ENCODE measurements around the gene RABGEF1.
"Not testable (repeated sequence)": the region's sequence is repeated elsewhere in the genome, so short reads cannot be mapped to it uniquely, and the experiment has no call there.

RABGEF1 gene

DNA sequence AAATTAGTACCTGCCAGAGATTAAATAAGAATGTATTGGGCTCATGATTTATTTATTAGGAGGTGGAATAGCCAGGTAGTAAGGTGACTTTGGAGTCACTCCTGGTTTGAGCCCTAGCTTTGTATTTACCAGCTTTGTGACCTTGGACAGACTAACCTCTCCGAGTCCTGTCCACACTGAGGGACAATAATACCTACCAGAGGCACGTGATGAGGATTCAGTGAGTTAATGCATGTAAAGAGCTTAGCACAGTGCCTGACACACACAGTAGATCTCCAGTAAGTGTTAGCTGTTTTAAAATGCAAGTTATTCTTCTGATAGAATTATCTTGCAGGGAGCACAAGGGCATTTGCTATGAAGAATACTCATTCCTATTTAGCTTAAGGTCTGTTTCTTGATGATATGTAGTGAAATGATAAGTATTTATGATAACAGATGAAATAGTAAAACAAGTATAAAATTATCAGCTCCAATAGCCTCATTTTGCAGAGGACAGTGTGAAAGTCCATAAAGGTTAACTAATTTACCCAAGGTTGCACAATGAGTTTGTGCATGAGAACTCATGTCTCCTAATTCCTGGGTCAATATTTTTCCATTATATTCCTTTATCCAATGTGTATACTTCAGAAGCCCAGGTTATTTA, 36.4 kb downstream of the RABGEF1 start:
- no peak overlapping the region for H3K4me3 ChIP-seq (ENCODE audit: low read length)
- no CpG with 5 or more reads among the region's 2 CpGs for WGBS (ENCODE audit: insufficient coverage, insufficient read length)
- no peaks in the 10 kb centered on the region for H3K27me3 ChIP-seq (ENCODE audit: control insufficient read depth, insufficient read depth, low read length)
- no peaks in the 10 kb centered on the region for H3K9me3 ChIP-seq (ENCODE audit: control insufficient read depth, insufficient read depth, low read length)
- no peak overlapping the region for H3K27ac ChIP-seq (ENCODE audit: low read length)
- H3K36me3 ChIP-seq (ENCODE audit: control insufficient read depth, insufficient read depth, low read length), result no peaks in the 10 kb centered on the region; the same call in 1 of the 2 replicates
- no peak for DNase-seq (ENCODE audit: low read depth, low spot score)
- no peaks in the 10 kb centered on the region for H3K4me1 ChIP-seq (ENCODE audit: control insufficient read depth, insufficient read depth, low read length)

DNA sequence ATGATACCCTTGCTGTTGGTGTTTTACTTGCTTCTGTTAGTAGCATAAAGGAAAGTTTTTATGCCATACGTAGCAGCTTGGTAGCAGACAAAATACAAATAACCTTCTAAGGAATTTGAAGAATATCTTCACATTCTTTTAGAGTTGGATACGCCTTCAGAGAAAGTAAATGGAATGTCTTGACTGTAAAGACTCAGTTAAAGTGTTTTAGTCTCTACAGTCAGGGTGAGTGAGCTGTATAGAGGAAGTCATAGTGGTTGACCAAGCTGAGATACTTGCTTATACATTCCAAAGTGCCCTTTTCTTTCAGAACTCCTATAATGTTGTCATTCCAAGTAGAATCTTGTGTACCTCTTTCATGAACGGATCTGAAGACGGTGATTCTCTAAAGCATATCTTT, 37.7 kb downstream of the RABGEF1 start:
- Histone ChIP-seq H3K4me3 (ENCODE audit: low read length) (no peak overlapping the region), H3K27me3 (ENCODE audit: control insufficient read depth, insufficient read depth, low read length) (no peaks in the 10 kb centered on the region), H3K27ac (ENCODE audit: low read length) (no peak overlapping the region), H3K4me1 (ENCODE audit: control insufficient read depth, insufficient read depth, low read length) (no peaks in the 10 kb centered on the region), H3K9me3 (ENCODE audit: control insufficient read depth, insufficient read depth, low read length) (no peaks in the 10 kb centered on the region), H3K36me3 (ENCODE audit: control insufficient read depth, insufficient read depth, low read length) (no peaks in the 10 kb centered on the region; the same call in 1 of the 2 replicates)
- WGBS (ENCODE audit: insufficient coverage, insufficient read length), result no CpG with 5 or more reads among the region's 4 CpGs
- no peak for DNase-seq (ENCODE audit: low read depth, low spot score)

DNA sequence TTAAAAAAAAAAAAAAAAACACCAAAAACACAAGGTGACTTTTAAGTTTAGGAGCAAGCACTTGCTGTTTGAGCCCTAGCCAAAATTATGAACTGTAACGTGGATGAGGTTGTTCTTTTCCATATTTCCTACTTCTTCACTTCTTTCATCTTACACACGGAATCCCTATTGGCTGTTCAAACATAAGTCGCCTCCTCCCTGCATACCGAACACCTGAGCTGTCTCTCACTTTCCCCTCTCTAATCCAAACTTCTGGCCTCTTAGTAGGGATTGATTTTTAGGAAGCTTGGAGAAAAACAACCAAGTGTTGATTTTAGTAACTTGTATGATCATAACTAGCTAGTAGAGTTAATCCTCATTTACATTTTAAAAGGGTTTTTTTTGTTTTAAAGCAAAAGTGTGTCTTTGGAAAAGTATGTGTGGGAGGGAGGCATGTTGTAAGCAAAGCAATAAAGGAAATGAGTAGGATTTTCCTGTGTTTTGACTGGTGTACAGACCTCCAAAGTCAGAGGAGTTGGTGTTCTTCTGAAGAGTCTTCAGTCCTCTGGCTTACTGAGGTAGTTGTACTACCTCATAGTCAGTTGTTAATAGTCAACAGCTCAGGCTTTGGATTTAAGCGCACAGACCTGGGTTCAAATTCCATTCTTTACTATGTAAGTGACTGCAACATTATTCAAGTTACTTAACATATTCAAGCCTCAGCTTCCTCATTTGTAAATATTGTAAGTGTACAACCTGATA, 39.3 kb downstream of the RABGEF1 start:
- Histone ChIP-seq H3K27ac (ENCODE audit: low read length) (no peak overlapping the region), H3K36me3 (ENCODE audit: control insufficient read depth, insufficient read depth, low read length) (no peaks in the 10 kb centered on the region; the same call in 1 of the 2 replicates), H3K9me3 (ENCODE audit: control insufficient read depth, insufficient read depth, low read length) (no peaks in the 10 kb centered on the region), H3K4me3 (ENCODE audit: low read length) (no peak overlapping the region), H3K4me1 (ENCODE audit: control insufficient read depth, insufficient read depth, low read length) (no peaks in the 10 kb centered on the region), H3K27me3 (ENCODE audit: control insufficient read depth, insufficient read depth, low read length) (no peaks in the 10 kb centered on the region)
- DNase-seq (ENCODE audit: low read depth, low spot score), result no peak
- no CpG with 5 or more reads among the region's 5 CpGs for WGBS (ENCODE audit: insufficient coverage, insufficient read length)

DNA sequence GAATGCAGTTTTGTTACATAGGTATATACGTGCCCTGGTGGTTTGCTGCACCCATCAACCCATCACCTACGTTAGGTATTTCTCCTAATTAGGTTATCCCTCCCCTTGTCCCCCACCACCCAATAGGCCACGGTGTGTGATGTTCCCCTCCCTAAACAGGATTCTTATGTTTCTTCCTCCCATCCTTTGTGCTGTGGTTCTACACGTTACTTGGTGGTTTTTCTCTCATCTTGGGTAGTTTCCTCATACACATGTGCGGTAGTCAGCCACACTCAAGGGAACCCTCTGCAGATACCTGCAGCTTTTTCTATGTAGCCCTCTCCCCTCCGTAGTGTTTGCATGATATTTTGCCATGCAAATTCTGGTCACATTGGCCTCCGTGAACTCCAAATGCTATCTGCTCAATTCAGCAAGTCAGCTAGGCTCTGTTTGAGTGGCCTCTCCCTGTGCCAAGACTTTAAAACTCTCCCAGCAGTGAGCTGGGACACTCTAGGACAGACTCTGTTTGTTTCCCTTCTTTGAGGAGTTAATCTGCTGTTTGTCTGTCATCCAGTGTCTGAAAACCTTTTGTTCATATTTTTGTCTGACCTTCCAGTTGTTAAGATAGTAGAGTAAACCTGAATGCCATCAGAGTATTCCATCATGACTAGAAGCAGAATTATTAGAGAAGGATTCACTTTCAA, 41.0 kb downstream of the RABGEF1 start:
- Histone ChIP-seq H3K27ac (ENCODE audit: low read length) (no peak overlapping the region), H3K9me3 (ENCODE audit: control insufficient read depth, insufficient read depth, low read length) (no peaks in the 10 kb centered on the region), H3K36me3 (ENCODE audit: control insufficient read depth, insufficient read depth, low read length) (no peaks in the 10 kb centered on the region; the same call in 1 of the 2 replicates), H3K27me3 (ENCODE audit: control insufficient read depth, insufficient read depth, low read length) (no peaks in the 10 kb centered on the region), H3K4me3 (ENCODE audit: low read length) (no peak overlapping the region), H3K4me1 (ENCODE audit: control insufficient read depth, insufficient read depth, low read length) (no peaks in the 10 kb centered on the region)
- WGBS (ENCODE audit: insufficient coverage, insufficient read length), result no CpG with 5 or more reads among the region's 7 CpGs
- no peak for DNase-seq (ENCODE audit: low read depth, low spot score)

DNA sequence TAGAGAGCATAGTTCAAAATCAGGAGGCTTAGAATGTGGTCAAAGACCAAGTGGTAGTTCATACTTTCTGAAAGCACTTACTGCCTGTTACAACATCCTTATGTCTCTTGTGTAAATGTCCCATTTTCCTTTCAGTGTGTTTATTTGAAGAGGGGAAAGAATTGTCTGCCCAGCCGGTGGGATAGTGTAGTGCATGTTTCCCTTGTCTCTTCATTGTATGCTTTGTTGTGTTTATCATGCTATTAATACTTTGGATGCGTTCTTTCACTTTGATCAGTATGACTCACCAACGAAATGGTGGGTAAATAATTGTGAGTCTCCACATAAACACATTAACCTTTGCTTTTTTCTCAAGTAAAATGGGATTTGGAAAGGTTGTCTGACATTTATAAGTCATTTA, 42.3 kb downstream of the RABGEF1 start:
- not testable (repeated sequence) for H3K27me3 ChIP-seq (ENCODE audit: control insufficient read depth, insufficient read depth, low read length); H3K4me1 ChIP-seq (ENCODE audit: control insufficient read depth, insufficient read depth, low read length); H3K36me3 ChIP-seq (ENCODE audit: control insufficient read depth, insufficient read depth, low read length)

DNA sequence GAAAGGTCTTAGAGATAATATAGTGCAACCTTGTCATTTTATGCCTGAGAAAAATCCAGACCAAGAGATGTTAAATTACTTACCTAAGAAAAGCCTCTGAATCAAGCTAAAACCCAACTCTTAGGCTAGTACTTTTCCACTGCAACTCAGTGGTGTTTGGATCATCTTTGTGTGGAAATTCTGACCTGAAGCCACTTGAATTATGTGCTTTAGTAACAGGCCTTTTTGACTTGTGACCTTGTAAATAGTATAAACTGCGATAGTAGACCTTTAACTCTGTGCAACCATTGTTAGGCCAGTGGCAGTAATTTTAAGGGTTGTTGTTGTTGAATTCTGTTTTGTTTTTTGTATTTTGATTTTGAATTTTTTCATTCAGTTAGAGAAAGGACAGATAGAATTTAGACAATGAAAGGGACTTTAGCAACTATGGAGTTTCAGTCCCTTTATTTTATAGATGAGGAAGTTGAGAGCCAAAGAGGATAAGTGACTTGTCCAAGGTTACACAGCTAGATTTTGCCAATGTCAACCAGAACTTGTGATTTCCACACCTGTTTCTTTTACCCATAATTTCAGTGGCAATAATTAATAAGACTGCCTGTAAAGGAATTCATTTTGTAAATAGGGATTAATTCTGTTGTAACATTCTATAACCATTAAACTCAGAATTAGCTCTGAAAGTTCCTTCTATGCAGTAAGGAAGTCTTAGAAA, 43.5 kb downstream of the RABGEF1 start:
- not testable (repeated sequence) for H3K9me3 ChIP-seq (ENCODE audit: control insufficient read depth, insufficient read depth, low read length); H3K4me3 ChIP-seq (ENCODE audit: low read length); H3K27me3 ChIP-seq (ENCODE audit: control insufficient read depth, insufficient read depth, low read length); DNase-seq (ENCODE audit: low read depth, low spot score); H3K27ac ChIP-seq (ENCODE audit: low read length); H3K4me1 ChIP-seq (ENCODE audit: control insufficient read depth, insufficient read depth, low read length); H3K36me3 ChIP-seq (ENCODE audit: control insufficient read depth, insufficient read depth, low read length)
- no CpG with 5 or more reads among the region's 1 CpG for WGBS (ENCODE audit: insufficient coverage, insufficient read length)

More for the DNA sequence above, 42.3 kb downstream of the RABGEF1 start:
- H3K27ac ChIP-seq (ENCODE audit: low read length); H3K4me3 ChIP-seq (ENCODE audit: low read length); H3K9me3 ChIP-seq (ENCODE audit: control insufficient read depth, insufficient read depth, low read length); DNase-seq (ENCODE audit: low read depth, low spot score): not testable (repeated sequence)
- WGBS (ENCODE audit: insufficient coverage, insufficient read length), result no CpG with 5 or more reads among the region's 3 CpGs

DNA sequence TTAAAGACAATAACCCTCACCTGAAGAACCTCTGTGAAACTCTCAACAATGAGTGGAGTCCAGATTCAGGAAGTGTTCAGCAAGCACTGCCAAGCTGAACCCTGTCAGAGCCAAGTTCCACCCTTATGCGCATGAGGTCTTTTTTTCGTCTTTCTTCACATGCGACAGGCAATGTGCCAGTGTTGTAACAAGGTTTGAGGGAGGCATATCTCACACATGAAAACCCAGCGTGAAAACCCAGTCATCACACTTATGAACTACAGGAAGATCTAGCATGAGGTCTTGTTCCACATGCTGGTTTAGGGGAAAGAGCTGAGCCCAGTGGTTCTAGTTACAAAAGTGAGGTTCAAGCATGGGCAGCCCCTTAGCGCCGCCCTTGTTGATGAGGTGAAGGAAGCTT, 49.7 kb downstream of the RABGEF1 start:
- Histone ChIP-seq H3K9me3 (ENCODE audit: control insufficient read depth, insufficient read depth, low read length) (no peaks in the 10 kb centered on the region), H3K4me1 (ENCODE audit: control insufficient read depth, insufficient read depth, low read length) (no peaks in the 10 kb centered on the region; the same call in 1 of the 2 replicates), H3K27me3 (ENCODE audit: control insufficient read depth, insufficient read depth, low read length) (no peaks in the 10 kb centered on the region), H3K4me3 (ENCODE audit: low read length) (no peak overlapping the region), H3K27ac (ENCODE audit: low read length) (no peak overlapping the region), H3K36me3 (ENCODE audit: control insufficient read depth, insufficient read depth, low read length) (peaks cover 3% of the 10 kb centered on the region; the same call in 1 of the 2 replicates)
- WGBS (ENCODE audit: insufficient coverage, insufficient read length), result no CpG with 5 or more reads among the region's 6 CpGs
- DNase-seq (ENCODE audit: low read depth, low spot score), result no peak

DNA sequence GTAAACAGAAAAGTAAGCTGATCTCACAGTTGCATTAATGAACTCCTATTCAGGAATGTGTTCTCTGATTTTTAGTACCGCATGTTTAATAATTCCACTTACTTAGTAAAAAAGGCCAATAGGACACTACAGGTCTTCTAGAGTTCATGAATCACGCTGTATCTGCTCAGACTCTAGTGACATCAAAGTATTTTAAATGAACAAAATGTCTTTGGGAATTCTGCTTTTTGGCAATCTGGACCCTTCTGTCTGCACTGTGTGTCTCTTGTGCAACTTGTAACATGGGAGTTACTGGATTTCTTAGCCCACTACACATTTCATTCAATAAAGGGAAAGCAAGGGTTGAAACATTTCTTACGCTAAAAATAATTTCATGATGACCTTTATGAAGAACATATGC, 50.2 kb downstream of the RABGEF1 start:
- H3K27me3 ChIP-seq (ENCODE audit: control insufficient read depth, insufficient read depth, low read length), result no peaks in the 10 kb centered on the region
- peaks cover 8% of the 10 kb centered on the region; the same call in 1 of the 2 replicates for H3K36me3 ChIP-seq (ENCODE audit: control insufficient read depth, insufficient read depth, low read length)
- no peaks in the 10 kb centered on the region; the same call in 1 of the 2 replicates for H3K4me1 ChIP-seq (ENCODE audit: control insufficient read depth, insufficient read depth, low read length)
- no peak for DNase-seq (ENCODE audit: low read depth, low spot score)
- no peak overlapping the region for H3K27ac ChIP-seq (ENCODE audit: low read length)
- no CpG with 5 or more reads among the region's 3 CpGs for WGBS (ENCODE audit: insufficient coverage, insufficient read length)
- H3K4me3 ChIP-seq (ENCODE audit: low read length), result no peak overlapping the region
- no peaks in the 10 kb centered on the region for H3K9me3 ChIP-seq (ENCODE audit: control insufficient read depth, insufficient read depth, low read length)

DNA sequence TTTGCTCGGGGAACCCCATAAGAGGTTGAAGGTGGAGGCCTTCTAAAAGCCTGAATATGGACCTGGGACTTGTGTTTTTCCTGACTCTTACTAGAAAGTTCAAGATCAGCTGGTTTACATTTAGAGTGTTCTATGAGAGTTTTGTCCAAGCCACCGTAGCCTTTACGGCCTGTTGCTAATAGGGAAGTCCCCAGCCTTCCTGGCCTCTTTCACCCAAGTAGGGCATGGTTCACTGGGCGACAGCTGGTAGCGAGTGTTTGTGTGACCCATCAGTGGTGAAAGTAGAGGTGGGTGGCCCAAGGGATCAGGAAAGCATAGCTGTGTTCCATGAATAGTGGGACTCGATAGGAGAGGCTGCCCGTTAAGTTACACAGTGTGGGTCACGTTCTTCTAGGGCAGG, 60.1 kb downstream of the RABGEF1 start:
- H3K9me3 ChIP-seq (ENCODE audit: control insufficient read depth, insufficient read depth, low read length), result no peaks in the 10 kb centered on the region
- no peak for DNase-seq (ENCODE audit: low read depth, low spot score)
- no peaks in the 10 kb centered on the region for H3K27me3 ChIP-seq (ENCODE audit: control insufficient read depth, insufficient read depth, low read length)
- H3K4me3 ChIP-seq (ENCODE audit: low read length), result no peak overlapping the region
- WGBS (ENCODE audit: insufficient coverage, insufficient read length), result no CpG with 5 or more reads among the region's 8 CpGs
- H3K4me1 ChIP-seq (ENCODE audit: control insufficient read depth, insufficient read depth, low read length), result no peaks in the 10 kb centered on the region
- H3K27ac ChIP-seq (ENCODE audit: low read length), result no peak overlapping the region
- H3K36me3 ChIP-seq (ENCODE audit: control insufficient read depth, insufficient read depth, low read length), result peaks cover 10% of the 10 kb centered on the region; the same call in 1 of the 2 replicates

DNA sequence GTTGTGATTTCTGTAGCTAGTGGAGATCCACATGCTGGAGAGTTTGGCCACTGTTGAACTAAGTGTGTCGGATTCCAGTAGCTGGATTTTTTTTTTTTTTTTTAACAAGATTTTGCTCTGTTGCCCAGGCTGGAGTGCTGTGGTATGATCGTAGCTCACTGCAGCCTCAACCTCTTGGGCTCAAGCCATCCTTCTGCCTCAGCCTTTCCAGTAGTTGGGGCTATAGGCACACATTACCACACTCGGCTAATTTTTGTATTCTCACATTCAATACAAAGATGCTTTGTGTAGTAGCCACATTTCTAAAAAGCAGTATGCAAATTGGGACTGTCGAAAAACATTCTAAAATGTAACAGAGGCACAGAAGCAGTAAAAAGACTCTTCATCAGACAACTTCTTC, 63.5 kb downstream of the RABGEF1 start:
- no peak overlapping the region for H3K27ac ChIP-seq (ENCODE audit: low read length)
- H3K9me3 ChIP-seq (ENCODE audit: control insufficient read depth, insufficient read depth, low read length), result no peaks in the 10 kb centered on the region
- DNase-seq (ENCODE audit: low read depth, low spot score), result no peak
- H3K4me3 ChIP-seq (ENCODE audit: low read length), result no peak overlapping the region
- no peaks in the 10 kb centered on the region for H3K4me1 ChIP-seq (ENCODE audit: control insufficient read depth, insufficient read depth, low read length)
- no peaks in the 10 kb centered on the region for H3K27me3 ChIP-seq (ENCODE audit: control insufficient read depth, insufficient read depth, low read length)
- peaks cover 10% of the 10 kb centered on the region; the same call in 1 of the 2 replicates for H3K36me3 ChIP-seq (ENCODE audit: control insufficient read depth, insufficient read depth, low read length)
- WGBS (ENCODE audit: insufficient coverage, insufficient read length), result no CpG with 5 or more reads among the region's 4 CpGs

Measured in iPS DF 6.9 (cell line).